K562 (cell line): Measurements from ENCODE around the gene LATS2. TPM values are rescaled to one million over a fixed set of nuclear protein-coding genes. Genes with fewer than 3 reads are reported as not detected.
"Not testable (repeated sequence)": the region's sequence is repeated elsewhere in the genome, so short reads cannot be mapped to it uniquely, and the experiment has no call there.

Experiments used
- ATAC-seq: fragments of 200-7000 bp; cut with Tn5 transposase; 3 replicates; pipeline ENCODE4 v1.9.1; 2020; ENCODE audit warnings: moderate library complexity
- BruUV-seq: library from RNA; stranded (reverse); fragments of 400-500 nt; replicated peaks from 2 replicates; lab custom pipeline; 2021; lab: Mats Ljungman, UMichigan
- CTCF ChIA-PET: fragments of 300-600 bp; formaldehyde crosslinking; extraction: SDS; loops from one replicate; lab custom pipeline; 2021; ENCODE audit warnings: low intra/inter-chr PET ratio; lab: Yijun Ruan, JAX
- POLR2A ChIA-PET: fragments of 300-600, 350-650 bp; sonication (Branson Sonifier 250); formaldehyde crosslinking; extraction: SDS; loops from one replicate; lab custom pipeline; 2021; ENCODE audit warnings: antibody characterized with exemption, inconsistent platforms; lab: Yijun Ruan, JAX
- DNase-seq, 4 experiments: peaks; one replicate each; pipeline versions ENCODE4 v3.0.0 to v3.0.0-alpha.2; 2011 to 2018; ENCODE audit warnings: low spot score in 3 of 4, mixed read lengths in 3 of 4; ENCODE audit errors: extremely low read depth in 1 of 4
- FAIRE-seq: peaks from 2 replicates; lab custom pipeline; 2011; peaks lifted over from hg19 to GRCh38; lab: Jason Lieb, UNC
- H2AFZ ChIP-seq: 2 replicates; pipeline ENCODE4 v1.6.0; 2011; ENCODE audit warnings: low read depth, low read length, control low read depth, inconsistent platforms
- H3K27ac ChIP-seq: fragments of 200-600 bp; 3 replicates; pipeline ENCODE4 v1.8.0; 2011; ENCODE audit warnings: low read depth, mild to moderate bottlenecking, control low read depth, inconsistent platforms, low read length, moderate library complexity, mixed read lengths; ENCODE audit errors: extremely low read depth
- H3K27me3 ChIP-seq, 2 experiments: fragments of 300-600 bp in 1 of 2; 2 replicates in 1 of 2; 3 replicates in 1 of 2; pipeline versions ENCODE4 v1.6.0 to v1.8.0; 2011; ENCODE audit warnings: inconsistent platforms in 2 of 2, low read length in 2 of 2, mild to moderate bottlenecking in 1 of 2, mixed read lengths in 1 of 2, moderate library complexity in 1 of 2; ENCODE audit not compliant: control insufficient read depth in 2 of 2, insufficient read depth in 2 of 2
- H3K36me3 ChIP-seq: fragments of 300-600 bp; 3 replicates; pipeline ENCODE4 v1.8.0; 2011; ENCODE audit warnings: mild to moderate bottlenecking, low read length, inconsistent platforms; ENCODE audit not compliant: control insufficient read depth, insufficient read depth
- H3K4me1 ChIP-seq, 2 experiments: fragments of 200-600 bp in 1 of 2; replicated peaks in 1 of 2; 2 replicates in 1 of 2; 3 replicates in 1 of 2; pipeline versions ENCODE4 v1.5.1 to v1.8.0; 2011; ENCODE audit warnings: inconsistent platforms in 2 of 2, low read length in 2 of 2, mild to moderate bottlenecking in 1 of 2, mixed read lengths in 1 of 2, moderate library complexity in 1 of 2; ENCODE audit not compliant: control insufficient read depth in 2 of 2, insufficient read depth in 2 of 2
- H3K4me2 ChIP-seq: 2 replicates; pipeline ENCODE4 v1.6.1; 2011; ENCODE audit warnings: low read length, control low read depth, inconsistent platforms, mixed read lengths; ENCODE audit not compliant: insufficient read depth
- H3K4me3 ChIP-seq: fragments of 200-600 bp; sonication (generic), shearing (Covaris generic); 2 replicates; pipeline ENCODE4 v1.5.1; 2016; ENCODE audit warnings: control low read depth, inconsistent platforms
- H3K79me2 ChIP-seq: fragments of 200-600 bp; 3 replicates; pipeline ENCODE4 v1.8.0; 2011; ENCODE audit warnings: low read length, inconsistent platforms; ENCODE audit not compliant: control insufficient read depth, insufficient read depth
- H3K9ac ChIP-seq, 2 experiments: 2 replicates each; pipeline versions ENCODE4 v1.6.0 to v1.6.1; 2011; ENCODE audit warnings: low read depth in 2 of 2, low read length in 2 of 2, control low read depth in 1 of 2, inconsistent platforms in 1 of 2, mild to moderate bottlenecking in 1 of 2, mixed read lengths in 1 of 2; ENCODE audit not compliant: insufficient read depth in 1 of 2
- H3K9me1 ChIP-seq: one replicate; pipeline ENCODE4 v1.6.0; 2011; ENCODE audit warnings: inconsistent platforms, mild to moderate bottlenecking, low read length, moderate library complexity; ENCODE audit not compliant: control insufficient read depth, insufficient read depth
- H3K9me3 ChIP-seq: replicated peaks from 2 replicates; pipeline ENCODE4 v1.5.1; 2011; ENCODE audit warnings: low read depth, low read length, inconsistent platforms; ENCODE audit not compliant: control insufficient read depth, insufficient read depth
- H4K20me1 ChIP-seq: replicated peaks from 2 replicates; pipeline ENCODE4 v1.6.1; 2011; ENCODE audit warnings: low read length, inconsistent platforms, mixed read lengths; ENCODE audit not compliant: control insufficient read depth, insufficient read depth
- NEUROD1 ChIP-seq: fragments of 150-350 bp; IDR thresholded peaks from 2 replicates; pipeline ENCODE4 v1.6.1; 2014; ENCODE audit warnings: borderline replicate concordance, low read length, low read depth; ENCODE audit not compliant: partially characterized antibody
- SOX6 ChIP-seq: fragments of 450-650 bp; IDR thresholded peaks from 2 replicates; pipeline ENCODE4 v1.6.1; 2014; ENCODE audit warnings: mild to moderate bottlenecking
- TCF7L2 ChIP-seq: fragments of 150-350 bp; IDR thresholded peaks from 2 replicates; pipeline ENCODE4 v1.6.1; 2016; ENCODE audit warnings: low read depth, mild to moderate bottlenecking, low read length, moderate library complexity
- ZNF551 ChIP-seq: fragments of 250-450 bp; sonication (Bioruptor Pico); IDR thresholded peaks from 2 replicates; pipeline ENCODE4 v1.5.0; 2021; ENCODE audit warnings: mild to moderate bottlenecking, moderate library complexity
- WGBS: fragments of 100-300 bp; shearing (Covaris generic); methylation state at CpG from one replicate; pipeline ENCODE4 v1.1.6; 2016; ENCODE audit warnings: low coverage, mixed read lengths; ENCODE audit not compliant: insufficient coverage; ENCODE audit errors: missing lambda C conversion rate; 5-methylcytosine and 5-hydroxymethylcytosine counted together
- in situ Hi-C: fragments of 300-500 bp; cut with MboI; formaldehyde crosslinking; loops from 4 replicates; pipeline ENCODE4 v1.15.0; 2018; ENCODE audit warnings: inconsistent platforms, mixed read lengths
- intact Hi-C: fragments of 100-400 bp; cut with micrococcal nuclease; formaldehyde crosslinking; loops from 2 replicates; pipeline ENCODE4 v1.14.2; 2022
- polyA plus RNA-seq, 8 experiments: library from polyadenylated mRNA; depleted of rRNA in 4 of 8; stranded (reverse) in 5 of 8; unstranded in 3 of 8; fragments of >200 nt; fragmentation: Nextera tagmentation in 2 of 8; fragmentation: Illumina TruSeq in 1 of 8; extraction: Ambion mirVana in 2 of 8; extraction: Trizol in 1 of 8; gene quantifications; 2 replicates each; pipeline versions ENCODE4 v1.2.1 to v1.2.3, GENCODE V29; 2011 to 2014; ENCODE audit warnings: inconsistent platforms in 1 of 8, missing spikeins in 1 of 8
- total RNA-seq, 7 experiments: library from RNA; depleted of rRNA in 6 of 7; stranded (reverse); fragments of >200 nt in 6 of 7; fragmentation: Illumina TruSeq in 2 of 7; extraction: Trizol in 2 of 7; gene quantifications; 2 replicates each; pipeline versions ENCODE4 v1.2.1 to v1.2.3, GENCODE V29; 2011 to 2021; ENCODE audit warnings: low replicate concordance in 1 of 7

The LATS2 gene
- total and polyA plus RNA-seq, 9 of the 15 experiments (the other 6 are each of a cell fraction or from before 2014, with no cell fraction given), result 0.18 to 3.7 (median 0.76) TPM

- TF ChIP-seq ZNF551 (CRISPR knock-in tag) (no peak), TCF7L2 (no peak), NEUROD1 (no peak), SOX6 (no peak)
Observed at GRCh38 chr13:20952838-20953237, 108.5 kb downstream of the LATS2 start (continued).

DNA sequence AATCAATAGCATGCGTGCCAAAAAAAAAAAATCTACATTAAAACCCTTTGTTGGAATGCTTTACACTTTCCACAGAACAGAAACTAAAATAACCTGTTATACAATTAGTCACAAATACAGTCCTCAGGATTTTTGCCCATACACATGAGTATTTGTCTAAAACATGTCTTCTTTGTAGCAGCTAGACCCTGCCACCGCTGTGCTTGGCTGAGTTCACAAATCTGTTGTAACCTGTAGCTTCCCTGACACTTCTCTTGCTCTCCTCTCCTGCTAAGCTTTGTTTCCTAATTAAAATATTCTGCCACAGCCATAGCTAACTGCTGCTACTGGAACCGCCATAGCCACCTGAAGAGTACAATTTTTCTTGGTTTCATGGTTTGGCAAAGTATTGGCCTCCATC, 113.4 kb downstream of the LATS2 start:
- H2AFZ ChIP-seq, H3K4me1 ChIP-seq, H3K27ac ChIP-seq, H3K4me3 ChIP-seq, FAIRE-seq, H4K20me1 ChIP-seq, H3K9ac ChIP-seq, ATAC-seq, H3K4me2 ChIP-seq, H3K9me1 ChIP-seq, DNase-seq, H3K9me3 ChIP-seq, CTCF ChIA-PET, H3K79me2 ChIP-seq, BruUV-seq, H3K36me3 ChIP-seq: not testable (repeated sequence)
- intact Hi-C loops, result loop anchor here (10.0 kb wide), 1 partner anchor 77 kb away; no protein-coding TSS in a partner anchor
- peaks cover 0 to 13% of the 10 kb centered on the region in 2 experiments; a peak in 2 of 5 replicates for H3K27me3 ChIP-seq
- in situ Hi-C loops, result loop anchor here (10.0 kb wide), 2 partner anchors 157 to 537 kb away; no protein-coding TSS in a partner anchor
- POLR2A ChIA-PET, result interaction anchor here (0.6 kb wide), 1 partner anchor 49 kb away, joined by 3 read pairs; no protein-coding TSS in a partner anchor
- WGBS, result 0% methylated on average over 1 of the region's 3 CpGs
